ENCODE data around the gene MKX.
A peak's percentile ranks its signal among the peaks of the same experiment; 100 is the strongest.

Gene MKX

DNA sequence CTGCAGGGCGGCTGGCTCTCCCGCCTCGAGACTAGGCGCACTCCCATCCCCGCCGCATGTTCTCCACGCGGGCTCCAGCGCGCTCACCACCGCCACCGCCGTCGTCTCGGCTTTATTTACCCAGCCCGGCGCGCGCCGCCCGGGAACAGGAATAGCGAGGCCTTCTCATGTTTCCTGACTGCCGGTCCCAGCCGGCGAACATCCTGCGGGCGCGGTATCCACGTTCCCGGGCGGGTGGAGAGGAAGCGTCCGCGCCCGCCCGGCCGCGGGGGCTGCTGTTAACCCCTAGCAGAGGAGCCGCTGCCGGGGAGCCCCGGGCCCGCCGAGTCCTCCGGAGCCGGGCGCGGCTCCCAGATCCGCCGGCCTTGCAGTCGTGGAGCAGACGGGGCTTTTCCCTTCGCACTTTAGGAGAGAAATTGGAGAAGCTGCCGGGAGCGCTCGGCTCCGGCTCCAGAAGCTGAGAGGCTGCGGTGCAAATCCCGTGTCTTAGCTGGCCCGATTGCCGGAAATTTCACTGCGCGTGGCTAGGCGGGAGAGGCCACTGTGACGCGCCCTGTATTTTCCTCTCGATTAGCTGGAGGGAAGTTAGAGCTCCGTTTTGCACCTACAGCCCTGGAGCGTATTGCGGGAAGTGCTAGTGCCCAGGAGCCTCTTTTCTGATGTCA, at the start of gene MKX:
Gene MKX (minus strand): TSS at position 88 of the 665 bp plus-strand sequence. CDS start 2,404 bp downstream, outside the sequence.
- peak; percentile 75 for DNase-seq (ENCODE audit: low read depth, low spot score)

DNA sequence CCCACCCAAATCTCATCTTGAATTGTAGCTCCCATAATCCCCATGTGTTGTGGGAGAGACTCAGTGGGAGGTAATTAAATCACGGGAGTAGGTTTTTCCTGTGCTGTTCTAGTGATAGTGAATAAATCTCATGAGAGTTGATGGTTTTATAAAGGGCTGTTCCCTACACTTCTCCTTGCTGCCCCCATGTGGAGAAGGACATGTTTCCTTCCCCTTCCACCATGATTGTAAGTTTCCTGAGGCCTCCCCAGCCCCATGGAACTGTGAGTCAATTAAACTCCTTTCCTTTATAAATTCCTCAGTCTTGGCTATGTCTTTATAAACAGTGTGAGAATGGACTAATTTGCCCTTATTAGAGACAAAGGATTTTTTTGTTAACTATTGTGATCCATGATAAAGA, 48.5 kb upstream of the MKX start:
- DNase-seq (ENCODE audit: low read depth, low spot score): no peak

DNA sequence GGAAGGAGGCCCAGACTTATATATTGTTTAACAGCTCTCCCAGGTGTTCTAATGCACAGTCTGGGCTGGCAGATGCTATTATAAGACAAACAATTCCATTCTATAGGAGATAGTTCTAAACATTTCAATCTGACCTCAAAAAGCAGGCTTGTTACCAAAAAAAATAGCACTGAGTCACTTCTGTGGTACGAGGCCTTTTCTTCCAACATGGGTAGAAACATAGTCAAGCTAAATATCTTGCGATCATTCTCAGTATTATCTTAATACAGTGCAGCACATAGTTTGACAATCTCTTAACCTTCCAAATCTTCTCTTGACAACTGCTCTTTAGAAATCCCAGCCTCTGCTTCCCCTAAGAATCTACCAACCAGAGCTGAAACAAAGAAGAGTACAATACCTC, 46.6 kb upstream of the MKX start:
- DNase-seq (ENCODE audit: low read depth, low spot score): peak; percentile 26

- DNase-seq (ENCODE audit: low read depth, low spot score): no peak
Measured at GRCh38 chr10:27784272-27784671, 38.7 kb upstream of the MKX start.

- peak; percentile 53 for DNase-seq (ENCODE audit: low read depth, low spot score)
Measured at GRCh38 chr10:27783660-27784059, 38.0 kb upstream of the MKX start.

DNA sequence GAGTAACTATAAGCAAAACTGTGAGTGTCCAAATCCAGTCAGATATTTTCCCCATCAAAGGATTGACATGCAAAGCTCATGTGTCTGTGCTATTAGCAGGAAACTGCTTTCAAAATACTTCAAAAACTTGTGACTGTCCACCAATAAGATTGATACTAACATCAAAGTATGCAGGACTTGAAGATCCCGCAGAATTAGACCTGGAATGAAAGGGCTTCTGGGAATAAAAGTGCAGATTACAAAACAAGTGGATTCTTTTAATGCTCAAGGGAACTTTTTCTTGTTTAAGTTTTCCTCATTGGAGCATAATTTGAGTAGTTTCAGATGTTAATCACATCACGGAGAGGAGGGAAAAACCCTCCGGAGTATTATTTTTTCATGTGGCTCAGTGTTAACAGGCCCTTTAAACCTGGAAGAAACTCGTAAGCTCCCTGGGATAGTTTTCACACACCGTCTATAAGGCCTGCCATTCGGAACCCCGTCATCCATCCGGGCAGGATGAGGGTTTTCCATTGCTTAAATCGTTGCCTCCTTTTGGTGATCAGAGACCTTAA, 33.9 kb upstream of the MKX start:
- DNase-seq (ENCODE audit: low read depth, low spot score): no peak

- DNase-seq (ENCODE audit: low read depth, low spot score): no peak
Measured at GRCh38 chr10:27774831-27775230, 29.2 kb upstream of the MKX start.

GRCh38 chr10:27771231-27771630, 25.6 kb upstream of the MKX start:
- DNase-seq (ENCODE audit: low read depth, low spot score): no peak

DNA sequence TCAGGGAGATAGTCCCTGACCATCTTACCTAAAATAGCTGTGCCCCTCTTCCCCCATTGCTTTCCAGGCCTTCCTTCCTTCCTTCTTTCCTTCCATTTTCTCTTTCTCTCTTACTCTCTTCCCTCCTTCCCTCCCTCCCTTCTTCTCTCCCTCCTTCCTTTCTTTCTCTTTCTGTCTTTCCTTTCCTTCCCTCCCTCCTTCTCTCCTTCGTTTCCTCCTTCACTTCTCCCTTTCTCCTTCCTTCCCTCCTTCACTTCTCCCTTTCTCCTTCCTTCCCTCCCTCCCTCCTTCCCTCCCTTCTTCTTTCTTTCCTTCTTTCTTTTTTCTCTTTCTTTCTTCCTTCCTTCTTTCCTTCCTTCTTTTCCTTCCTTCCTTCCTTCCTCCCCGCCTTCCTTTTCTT, 24.6 kb upstream of the MKX start:
- DNase-seq (ENCODE audit: low read depth, low spot score): no peak

DNA sequence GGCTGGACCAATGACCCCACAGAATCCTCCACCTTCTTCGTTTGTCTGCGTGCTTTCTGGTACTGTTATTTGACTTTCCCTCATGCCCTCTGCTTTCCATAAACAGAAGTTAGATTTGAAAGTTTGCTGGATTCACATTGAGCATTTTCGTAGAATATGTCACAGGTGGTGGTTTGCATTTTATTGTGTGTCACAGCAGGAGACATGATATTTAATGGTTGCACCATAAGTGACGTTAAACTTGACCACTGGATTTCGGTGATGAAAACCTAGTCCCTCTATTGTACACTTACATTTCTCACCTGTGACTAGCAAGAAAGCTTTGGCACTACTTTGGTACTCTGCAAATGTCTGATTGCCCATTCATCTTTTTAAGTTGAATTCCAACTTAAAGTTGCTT, 15.2 kb upstream of the MKX start:
- DNase-seq (ENCODE audit: low read depth, low spot score): no peak

GRCh38 chr10:27759483-27760272, 14.1 kb upstream of the MKX start:
- no peak for DNase-seq (ENCODE audit: low read depth, low spot score)

DNA sequence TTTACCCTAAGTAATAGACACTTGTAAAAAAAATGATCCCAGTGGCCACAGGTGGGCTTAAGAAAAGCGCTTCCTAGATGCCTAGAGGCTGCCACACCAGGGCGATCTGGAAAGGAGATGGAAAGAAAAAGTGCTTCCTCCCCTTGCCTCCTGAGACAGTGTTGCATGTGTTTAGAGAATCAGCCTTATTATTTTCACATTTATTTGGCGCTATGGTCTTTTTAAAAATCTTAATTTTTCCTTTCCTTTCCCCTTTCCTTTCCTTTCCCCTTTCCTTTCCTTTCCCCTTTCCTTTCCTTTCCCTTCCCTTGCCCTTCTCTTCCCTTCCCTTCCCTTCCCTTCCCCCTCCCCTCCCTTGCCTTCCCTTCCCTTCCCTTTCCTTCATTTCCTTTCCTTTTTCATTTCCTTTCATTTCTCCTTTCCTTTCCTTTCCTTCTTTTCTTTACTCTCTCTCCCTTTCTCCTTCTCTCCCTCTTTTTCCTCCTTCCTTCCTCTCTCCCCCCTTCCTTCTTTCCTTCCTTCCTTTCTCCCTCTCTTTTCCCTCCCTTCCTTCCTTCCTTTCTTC, 7.1 kb upstream of the MKX start:
- DNase-seq (ENCODE audit: low read depth, low spot score): no peak

GRCh38 chr10:27748601-27749000, 3.0 kb upstream of the MKX start:
- DNase-seq (ENCODE audit: low read depth, low spot score): no peak

- no peak for DNase-seq (ENCODE audit: low read depth, low spot score)
Measured at GRCh38 chr10:27747096-27747451, 1.5 kb upstream of the MKX start.

DNA sequence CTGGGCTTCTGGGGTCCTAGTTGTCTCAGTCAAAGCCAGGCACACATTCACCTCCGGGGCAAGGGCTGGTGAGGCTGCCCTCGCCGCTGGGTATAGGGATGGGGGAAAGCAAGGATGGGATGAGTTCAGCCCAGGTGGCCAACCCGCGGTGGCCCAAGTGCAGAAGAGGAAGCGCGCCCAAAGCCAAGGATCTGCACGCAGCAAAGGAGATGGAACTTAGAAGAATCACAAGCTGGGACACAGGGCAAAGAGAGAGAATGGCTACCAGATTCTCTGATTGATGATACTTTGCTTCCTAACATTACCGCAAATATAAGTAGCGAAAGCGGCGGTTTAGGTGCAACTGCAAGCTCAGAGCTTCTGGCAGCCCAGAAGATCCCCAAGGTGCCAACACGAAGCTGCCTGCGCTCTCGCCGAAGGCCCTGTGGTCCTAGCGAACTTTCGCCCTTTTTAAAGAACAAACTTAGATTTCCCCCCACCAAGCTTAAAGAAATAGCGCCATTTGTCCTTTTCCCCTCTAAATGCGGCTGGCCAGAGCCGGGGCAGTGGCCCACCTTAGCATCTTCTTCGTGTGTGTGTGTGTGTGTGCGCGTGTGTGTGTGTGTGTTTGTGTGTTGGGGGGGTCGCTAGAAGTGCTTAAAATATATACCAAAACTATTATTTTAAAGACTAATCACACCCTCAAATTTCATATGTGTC, 927 bp upstream of the MKX start:
- DNase-seq (ENCODE audit: low read depth, low spot score): peak; percentile 18

DNA sequence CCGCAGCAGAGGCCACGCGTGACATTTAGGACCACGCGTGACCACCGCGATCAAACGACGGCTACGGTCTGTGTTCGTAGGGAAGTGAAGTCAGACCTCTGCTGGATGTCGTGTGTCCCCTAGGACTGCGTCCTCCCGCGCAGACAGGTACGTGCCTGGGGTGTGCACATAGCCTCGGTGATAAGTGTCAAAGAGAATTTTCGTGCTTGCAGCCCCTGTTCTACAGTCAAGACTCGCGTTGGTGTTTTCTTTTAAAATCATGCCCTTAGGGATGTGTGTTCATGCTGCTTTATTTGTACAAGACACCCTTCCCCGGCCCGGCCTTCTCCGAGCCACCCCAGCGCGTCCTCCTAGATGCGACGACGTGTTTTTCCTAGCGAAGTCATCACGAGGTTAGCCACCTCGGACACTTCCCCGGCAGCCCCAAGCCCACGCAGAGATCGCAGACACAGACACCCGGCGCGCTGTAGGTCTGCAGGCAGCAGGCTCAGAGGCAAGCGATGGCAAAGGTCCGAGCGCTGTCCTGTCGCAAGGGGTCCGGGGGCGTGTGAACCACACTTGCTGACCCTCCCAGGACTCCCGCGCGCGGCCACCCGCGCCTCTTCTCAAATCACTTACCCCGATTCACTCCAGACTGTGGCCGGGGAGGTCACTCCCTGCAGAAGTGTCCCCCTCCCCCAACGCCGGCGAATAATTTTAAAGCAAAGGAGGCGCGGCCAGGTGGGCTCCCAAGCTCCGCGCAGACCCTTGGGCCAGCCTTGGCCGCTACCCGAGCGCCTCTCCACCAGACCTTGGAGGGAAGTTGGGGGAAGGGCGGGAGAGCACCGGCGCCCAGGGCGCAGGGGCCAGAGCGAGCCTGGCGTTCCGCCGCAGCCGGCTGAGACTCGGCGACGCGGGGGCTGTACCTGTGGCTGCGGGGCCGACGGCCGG, 552 bp downstream of the MKX start:
- DNase-seq (ENCODE audit: low read depth, low spot score): peak; percentile 30

- DNase-seq (ENCODE audit: low read depth, low spot score): peak; percentile 63
Measured at GRCh38 chr10:27743877-27744801, 1.5 kb downstream of the MKX start.

DNA sequence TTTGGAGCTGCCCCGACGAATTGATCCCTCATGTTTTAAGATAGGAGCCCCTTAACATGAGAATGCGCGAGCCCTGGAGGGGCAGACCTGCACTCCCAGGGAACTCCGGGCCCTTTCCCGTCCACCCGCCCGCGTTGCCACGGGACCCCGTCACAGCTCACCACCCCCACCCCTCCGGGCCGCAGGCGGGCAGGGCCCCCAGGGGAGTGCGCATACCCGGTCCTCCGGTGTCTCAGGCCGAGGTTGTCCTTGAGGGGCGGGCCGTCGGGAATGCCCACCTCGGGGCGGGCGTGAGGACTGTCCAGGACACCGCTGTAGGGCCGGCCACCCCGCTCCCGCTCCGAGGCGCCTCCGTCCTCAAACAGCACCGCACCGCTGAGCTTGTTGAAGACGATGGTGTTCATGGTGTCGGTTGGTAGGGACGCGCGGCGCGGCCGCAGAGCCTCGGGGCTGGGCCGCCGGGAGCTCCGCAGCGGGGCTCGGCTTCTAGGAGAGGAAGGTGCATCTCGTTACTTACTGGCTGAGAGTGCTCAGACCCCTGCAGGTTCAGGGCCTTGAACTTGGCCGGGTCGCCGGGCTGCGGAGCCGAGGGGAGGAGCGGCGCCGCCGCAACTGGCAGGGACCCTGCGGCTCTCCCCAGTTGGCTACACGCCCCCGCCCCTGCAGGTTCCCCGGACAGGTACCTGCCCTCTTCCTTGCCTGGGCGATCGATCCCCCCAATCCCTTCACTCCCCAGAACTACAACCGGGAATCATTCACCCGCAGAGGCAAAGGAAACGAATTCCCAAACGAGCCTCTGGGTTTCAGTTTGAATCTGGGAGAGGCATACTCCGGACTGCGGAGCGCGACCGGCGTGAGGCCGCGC, 2.4 kb downstream of the MKX start:
- peak; percentile 59 for DNase-seq (ENCODE audit: low read depth, low spot score)
